Activated CD8-positive, alpha-beta memory T cell treated with anti-CD3 and anti-CD28 coated beads for 4 hours (primary cell): ENCODE measurements around the gene SCN7A.
"Not testable (repeated sequence)": the region's sequence is repeated elsewhere in the genome, so short reads cannot be mapped to it uniquely, and the experiment has no call there.

Source experiments
- DNase-seq, 2 donors: peaks; one replicate each; pipeline ENCODE4 v3.0.0-alpha.2; 2020; ENCODE audit warnings: low read depth in 2 of 2

Gene SCN7A

GRCh38 chr2:166494140-166494624 is at the start of gene SCN7A:
SCN7A (minus strand) TSS chr2:166494249; CDS start chr2:166477696, 16,553 bp downstream.
- DNase-seq, result no peak

- no peak for DNase-seq
These were observed 45.5 kb upstream of the SCN7A start for GRCh38 chr2:166539340-166540162.

- DNase-seq, result no peak
These were observed 42.1 kb upstream of the SCN7A start for GRCh38 chr2:166536111-166536510.

- no peak for DNase-seq
These were observed 27.1 kb upstream of the SCN7A start for GRCh38 chr2:166521155-166521554.

- no peak for DNase-seq
These were observed 26.6 kb upstream of the SCN7A start for GRCh38 chr2:166520604-166521003.

GRCh38 chr2:166519391-166519962 is 25.4 kb upstream of the SCN7A start:
- no peak for DNase-seq

GRCh38 chr2:166518634-166519390 is 24.8 kb upstream of the SCN7A start:
- DNase-seq, result no peak

- DNase-seq, result no peak
These were observed 23.5 kb upstream of the SCN7A start for GRCh38 chr2:166517533-166518061.

GRCh38 chr2:166516712-166517303 is 22.8 kb upstream of the SCN7A start:
- no peak for DNase-seq

GRCh38 chr2:166513952-166514351 is 19.9 kb upstream of the SCN7A start:
- no peak for DNase-seq

GRCh38 chr2:166499281-166499680 is 5.2 kb upstream of the SCN7A start:
- no peak for DNase-seq

GRCh38 chr2:166491461-166491860 is 2.6 kb downstream of the SCN7A start:
- DNase-seq, result no peak

- DNase-seq, result no peak
These were observed 6.9 kb downstream of the SCN7A start for GRCh38 chr2:166487171-166487570.

- DNase-seq, result no peak
These were observed 8.4 kb downstream of the SCN7A start for GRCh38 chr2:166485558-166486178.

- no peak for DNase-seq
These were observed 21.7 kb downstream of the SCN7A start for GRCh38 chr2:166472332-166472731.

GRCh38 chr2:166468124-166469024 is 25.7 kb downstream of the SCN7A start:
- DNase-seq, result no peak

- DNase-seq, result no peak
These were observed 29.9 kb downstream of the SCN7A start for GRCh38 chr2:166464187-166464586.

GRCh38 chr2:166463640-166464039 is 30.4 kb downstream of the SCN7A start:
- no peak for DNase-seq

GRCh38 chr2:166458674-166459073 is 35.4 kb downstream of the SCN7A start:
- no peak for DNase-seq

- DNase-seq, result not testable (repeated sequence)
These were observed 38.2 kb downstream of the SCN7A start for GRCh38 chr2:166455823-166456222.
